HepG2 (cell line): ENCODE data around the gene FXYD1. TPM values are rescaled to one million over a fixed set of nuclear protein-coding genes. Genes with fewer than 3 reads are reported as not detected.
A peak's percentile ranks its signal among the peaks of the same experiment; 100 is the strongest.

Experiments
- AHDC1 ChIP-seq: sonication (generic); formaldehyde crosslinking; IDR thresholded peaks from 2 replicates; pipeline ENCODE4 v1.5.1; 2020; ENCODE audit warnings: mild to moderate bottlenecking, missing genetic modification reagents, borderline replicate concordance
- CHD2 ChIP-seq: IDR thresholded peaks from 2 replicates; pipeline ENCODE4 v1.6.1; 2011; ENCODE audit warnings: low read depth, low read length, improper control_type of control experiment
- GMEB1 ChIP-seq: sonication (generic); formaldehyde crosslinking; IDR thresholded peaks from 2 replicates; pipeline ENCODE4 v1.5.1; 2020; ENCODE audit warnings: missing genetic modification reagents, mild to moderate bottlenecking, borderline replicate concordance
- JUNB ChIP-seq: sonication (generic); formaldehyde crosslinking; IDR thresholded peaks from 2 replicates; pipeline ENCODE4 v1.8.0; 2022; ENCODE audit warnings: missing genetic modification reagents, mild to moderate bottlenecking, borderline replicate concordance
- KLF13 ChIP-seq: sonication (generic); formaldehyde crosslinking; IDR thresholded peaks from 2 replicates; pipeline ENCODE4 v1.4.0; 2020; ENCODE audit warnings: mild to moderate bottlenecking, missing genetic modification reagents
- MAFG ChIP-seq: sonication (generic); formaldehyde crosslinking; IDR thresholded peaks from 2 replicates; pipeline ENCODE4 v1.5.1; 2020; ENCODE audit warnings: mild to moderate bottlenecking, missing genetic modification reagents
- NR2F2 ChIP-seq: IDR thresholded peaks from 2 replicates; pipeline ENCODE4 v1.6.1; 2012; ENCODE audit warnings: low read depth, inconsistent platforms, borderline replicate concordance
- PCBP2 ChIP-seq: fragments of 200-400 bp; formaldehyde crosslinking; optimal IDR thresholded peaks from 2 replicates; pipeline ENCODE3; 2018; ENCODE audit warnings: low read length, low read depth; ENCODE audit not compliant: poor library complexity, severe bottlenecking
- REST ChIP-seq, 2 experiments: IDR thresholded peaks; 2 replicates each; pipeline ENCODE4 v1.6.1; 2011 to 2012; ENCODE audit warnings: low read length in 2 of 2, borderline replicate concordance in 1 of 2, low read depth in 1 of 2, mild to moderate bottlenecking in 1 of 2, moderate library complexity in 1 of 2
- SALL2 ChIP-seq: sonication (generic); formaldehyde crosslinking; IDR thresholded peaks from 2 replicates; pipeline ENCODE4 v1.8.1; 2023; ENCODE audit warnings: mild to moderate bottlenecking, missing genetic modification reagents, inconsistent platforms
- SIN3A ChIP-seq: IDR thresholded peaks from 2 replicates; pipeline ENCODE4 v1.6.1; 2011; ENCODE audit warnings: low read depth, mild to moderate bottlenecking, control low read depth, low read length, borderline replicate concordance
- SMAD1 ChIP-seq: sonication (generic); formaldehyde crosslinking; IDR thresholded peaks from 2 replicates; pipeline ENCODE4 v1.4.0; 2020; ENCODE audit warnings: missing genetic modification reagents, low read depth, mild to moderate bottlenecking, borderline replicate concordance
- U2AF2 ChIP-seq: fragments of 200-400 bp; formaldehyde crosslinking; IDR thresholded peaks from 2 replicates; pipeline ENCODE4 v1.6.1; 2017; ENCODE audit warnings: low read depth, mild to moderate bottlenecking, low read length
- ZNF33B ChIP-seq: sonication (generic); formaldehyde crosslinking; IDR thresholded peaks from 2 replicates; pipeline ENCODE4 v1.5.1; 2020; ENCODE audit warnings: mild to moderate bottlenecking, missing genetic modification reagents
- ZNF432 ChIP-seq: sonication (generic); formaldehyde crosslinking; IDR thresholded peaks from 2 replicates; pipeline ENCODE4 v1.5.0; 2020; ENCODE audit warnings: missing genetic modification reagents, mild to moderate bottlenecking, borderline replicate concordance
- ZNF580 ChIP-seq: IDR thresholded peaks from 2 replicates; pipeline ENCODE4 v1.6.1; 2016; ENCODE audit warnings: low read depth, borderline replicate concordance
- ZNF83 ChIP-seq: sonication (generic); formaldehyde crosslinking; IDR thresholded peaks from 2 replicates; pipeline ENCODE4 v1.4.0; 2020; ENCODE audit warnings: missing genetic modification reagents, mild to moderate bottlenecking, borderline replicate concordance
- ZNF878 ChIP-seq: sonication (generic); formaldehyde crosslinking; IDR thresholded peaks from 2 replicates; pipeline ENCODE4 v1.8.1; 2023; ENCODE audit warnings: mild to moderate bottlenecking, missing genetic modification reagents, moderate library complexity
- polyA plus RNA-seq, 8 experiments: library from polyadenylated mRNA; depleted of rRNA in 3 of 8; stranded (reverse) in 7 of 8; unstranded in 1 of 8; fragments of >200 nt; fragmentation: Illumina TruSeq in 4 of 8; extraction: Trizol in 4 of 8; gene quantifications; 2 replicates each; pipeline versions ENCODE4 v1.2.1 to v1.2.3, GENCODE V29; 2011 to 2016; ENCODE audit warnings: low read depth in 4 of 8, missing spikeins in 1 of 8, mixed read lengths in 1 of 8; ENCODE audit not compliant: insufficient read depth in 1 of 8
- total RNA-seq, 5 experiments: library from RNA; depleted of rRNA; stranded (reverse); fragments of >200 nt; fragmentation: Illumina TruSeq; extraction: Trizol; gene quantifications; 2 replicates each; pipeline ENCODE4 v1.2.3, GENCODE V29; 2016; ENCODE audit warnings: low read depth in 1 of 5

FXYD1 gene
- total and polyA plus RNA-seq, 2 of the 13 experiments (the other 11 are each of a cell fraction or from before 2014, with no cell fraction given), result 31.2 TPM; not detected in 1

- TF ChIP-seq REST (IDR thresholded peaks at IDR 0.05; ENCODE audit: borderline replicate concordance in 1 of 2, low read depth in 1 of 2, low read length in 2 of 2), result no peak
- no peak for TF ChIP-seq ZNF83 (CRISPR knock-in tag)
- peak; percentile 53; the same call in 1 of the 2 replicates for TF ChIP-seq SIN3A
- TF ChIP-seq PCBP2, result no peak
- TF ChIP-seq ZNF432 (CRISPR knock-in tag), result no peak
- TF ChIP-seq JUNB (CRISPR knock-in tag), result no peak
- TF ChIP-seq GMEB1 (CRISPR knock-in tag), result no peak
- peak; percentile 46; the same call in 1 of the 2 replicates for TF ChIP-seq AHDC1 (CRISPR knock-in tag)
- TF ChIP-seq CHD2, result no peak
- no peak for TF ChIP-seq SMAD1 (CRISPR knock-in tag)
- peak; percentile 36; the same call in 1 of the 2 replicates for TF ChIP-seq ZNF878
- no peak for TF ChIP-seq KLF13 (CRISPR knock-in tag)
- TF ChIP-seq NR2F2, result peak; percentile 35; the same call in 1 of the 2 replicates
- TF ChIP-seq ZNF33B (CRISPR knock-in tag), result no peak
- TF ChIP-seq SALL2 (CRISPR knock-in tag), result no peak
- TF ChIP-seq U2AF2, result no peak
- TF ChIP-seq MAFG, result no peak
- peak; percentile 56; the same call in 1 of the 2 replicates for TF ChIP-seq ZNF580 (CRISPR knock-in tag)
Observed at GRCh38 chr19:35135389-35135909, 3.2 kb upstream of the FXYD1 start (continued).
